Activated T-cell treated with anti-CD3 and anti-CD28 coated beads for 4 hours (primary cell): ENCODE results near the gene ITPRIPL2.

Experiments
- DNase-seq: peaks from one replicate; pipeline ENCODE4 v3.0.0-alpha.2; 2020

The ITPRIPL2 gene

DNA sequence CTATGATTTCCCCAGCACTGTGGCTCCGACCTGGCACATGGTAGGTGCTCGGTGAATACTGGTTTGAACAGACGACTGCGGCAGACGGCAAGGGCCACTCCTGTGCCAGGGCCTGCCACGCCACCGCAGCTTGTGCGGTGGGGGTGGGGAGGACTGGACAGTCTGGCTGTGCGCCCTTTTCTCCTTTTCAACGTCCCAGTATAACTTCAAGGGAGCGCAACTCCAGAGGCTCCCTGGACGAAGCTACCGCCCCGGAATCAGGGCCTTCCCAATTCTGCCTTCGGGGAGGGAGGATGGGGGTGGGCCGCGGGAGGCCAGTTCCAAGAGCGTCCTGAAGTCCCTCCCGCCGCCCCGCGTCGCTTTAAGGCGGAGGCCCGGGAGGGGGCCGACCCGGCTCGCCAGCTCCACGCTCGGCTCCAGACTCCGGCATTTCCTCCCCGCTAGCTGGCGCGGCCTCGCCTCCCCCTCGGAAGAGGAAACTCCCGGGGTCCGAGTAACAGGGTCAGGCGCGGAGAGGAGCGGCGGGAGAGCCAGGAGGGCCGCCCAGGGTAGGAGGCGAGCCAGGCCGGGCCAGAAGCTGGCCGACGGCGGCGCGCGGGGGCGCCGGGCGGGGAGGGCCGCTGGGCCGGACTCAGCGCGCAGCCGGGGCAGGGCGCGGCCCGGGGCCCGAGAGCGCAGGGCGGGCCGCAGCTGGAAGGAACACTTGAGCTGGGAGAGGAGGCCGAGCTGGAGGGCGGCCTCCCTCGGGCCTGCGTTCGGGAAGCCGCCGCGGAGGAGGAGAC is at the start of gene ITPRIPL2:
ITPRIPL2 (plus strand) TSS at position 388 of the 782 bp plus-strand sequence. CDS start 498 bp downstream, outside the sequence.
- DNase-seq: no peak

- no peak for DNase-seq
Observed at GRCh38 chr16:19066988-19067348, 46.8 kb upstream of the ITPRIPL2 start.

DNA sequence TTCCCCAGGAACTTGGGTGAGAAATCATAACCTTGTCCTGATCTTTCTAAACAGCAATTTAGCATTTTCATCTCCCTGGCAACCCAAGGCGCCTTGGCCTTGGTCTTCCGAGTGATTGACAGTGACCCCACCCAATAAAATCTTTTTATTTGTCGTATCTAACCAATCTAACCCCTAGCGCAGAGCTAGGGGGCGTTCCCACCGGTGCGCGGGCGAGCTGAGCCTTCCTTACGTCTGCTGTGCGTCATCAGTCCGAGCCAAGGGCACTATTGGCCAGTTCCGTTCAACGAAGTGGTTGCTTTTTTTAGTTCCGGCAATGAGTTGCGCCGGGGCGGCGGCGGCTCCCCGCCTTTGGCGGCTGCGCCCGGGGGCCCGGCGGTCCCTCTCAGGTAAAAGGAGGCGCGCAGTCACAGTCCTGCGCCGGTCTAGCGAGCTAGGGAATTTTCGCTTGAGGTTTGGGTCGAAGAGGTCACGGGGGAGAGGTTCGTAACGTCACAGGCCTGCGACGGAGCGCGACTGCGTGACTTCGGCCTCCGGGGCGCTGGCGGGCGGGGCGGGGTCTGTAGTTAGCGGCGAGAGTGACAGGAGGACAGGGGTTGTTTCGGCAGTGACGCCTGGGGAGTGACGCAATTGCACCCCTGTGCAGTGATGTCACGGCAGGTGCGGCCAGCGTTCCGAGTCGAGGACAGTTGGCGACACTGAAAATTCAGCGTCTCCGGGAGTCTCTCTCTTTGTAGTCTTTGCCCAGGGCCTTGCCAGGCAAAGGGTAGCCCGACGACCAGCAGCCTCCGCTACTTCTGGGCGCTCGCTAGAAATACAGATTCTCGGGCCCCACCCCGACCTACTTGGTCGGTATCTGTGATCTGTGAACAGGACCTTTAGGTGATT is 46.2 kb upstream of the ITPRIPL2 start, which contains the start of gene COQ7:
COQ7 (plus strand) TSS at position 266 of the 888 bp plus-strand sequence; CDS start at position 317, 51 bp downstream.
- DNase-seq: peak; percentile 98

DNA sequence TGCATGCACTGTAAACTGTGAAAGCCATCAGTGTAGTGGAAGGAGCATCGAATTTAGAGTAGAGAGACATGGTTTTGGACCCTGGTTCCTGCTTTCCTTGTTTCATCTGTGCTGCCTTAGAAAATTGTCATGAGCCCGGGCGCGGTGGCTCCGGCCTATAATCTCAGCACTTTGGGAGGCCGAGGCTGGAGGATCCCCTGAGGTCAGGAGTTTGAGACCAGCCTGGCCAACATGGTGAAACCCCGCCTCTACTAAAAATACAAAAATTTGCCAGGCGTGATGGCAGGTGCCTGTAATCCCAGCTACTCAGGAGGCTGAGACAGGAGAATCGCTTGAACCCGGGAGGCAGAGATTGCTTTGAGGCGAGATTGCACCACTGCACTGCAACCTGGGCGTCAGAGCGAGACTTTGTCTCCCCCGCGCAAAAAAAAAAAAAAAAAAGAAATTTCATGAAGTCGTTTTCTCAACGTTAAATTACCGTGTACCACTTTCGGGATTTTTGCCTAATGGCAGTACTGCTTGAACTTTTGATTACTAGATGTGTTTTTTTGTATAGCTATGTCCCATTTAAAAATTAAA is 45.4 kb upstream of the ITPRIPL2 start:
- no peak for DNase-seq

GRCh38 chr16:19071811-19072777 is 41.7 kb upstream of the ITPRIPL2 start:
- peak; percentile 19 for DNase-seq

DNA sequence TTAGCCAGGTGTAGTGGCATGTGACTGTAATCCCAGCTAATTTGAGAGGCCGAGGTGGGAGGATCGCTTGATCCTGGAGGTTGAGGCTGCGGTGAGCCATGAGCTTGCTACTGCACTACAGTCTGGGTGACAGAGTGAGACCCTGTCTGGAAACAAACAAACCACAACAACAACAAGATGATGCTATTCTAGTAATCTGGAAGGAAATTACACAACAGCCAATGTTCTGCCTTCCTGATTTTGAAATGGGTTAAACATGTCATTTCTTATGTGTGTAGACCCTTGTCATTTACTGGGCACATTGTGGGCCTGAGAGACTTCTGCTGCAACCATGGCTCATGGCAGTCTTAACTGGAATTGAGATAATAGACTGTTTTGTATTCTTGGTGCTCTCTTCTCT is 40.4 kb upstream of the ITPRIPL2 start:
- no peak for DNase-seq

DNA sequence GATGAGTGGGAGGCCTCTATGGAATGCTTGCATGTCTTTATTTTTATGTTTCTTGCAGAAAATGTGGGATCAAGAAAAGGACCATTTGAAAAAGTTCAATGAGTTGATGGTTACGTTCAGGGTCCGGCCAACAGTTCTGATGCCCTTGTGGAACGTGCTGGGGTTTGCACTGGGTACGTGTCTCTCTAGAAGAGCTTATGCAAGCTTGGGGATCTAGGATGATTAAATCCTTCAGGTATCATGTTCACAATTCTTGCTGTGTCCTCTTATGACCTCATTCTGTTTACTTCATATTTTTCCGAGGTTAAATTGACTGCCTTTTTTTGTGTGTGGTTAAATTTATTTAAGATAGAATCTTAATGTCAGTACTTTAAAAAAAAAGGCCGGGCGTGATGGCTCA is 39.9 kb upstream of the ITPRIPL2 start:
- DNase-seq: no peak

- no peak for DNase-seq
Observed at GRCh38 chr16:19075511-19075910, 38.3 kb upstream of the ITPRIPL2 start.

DNA sequence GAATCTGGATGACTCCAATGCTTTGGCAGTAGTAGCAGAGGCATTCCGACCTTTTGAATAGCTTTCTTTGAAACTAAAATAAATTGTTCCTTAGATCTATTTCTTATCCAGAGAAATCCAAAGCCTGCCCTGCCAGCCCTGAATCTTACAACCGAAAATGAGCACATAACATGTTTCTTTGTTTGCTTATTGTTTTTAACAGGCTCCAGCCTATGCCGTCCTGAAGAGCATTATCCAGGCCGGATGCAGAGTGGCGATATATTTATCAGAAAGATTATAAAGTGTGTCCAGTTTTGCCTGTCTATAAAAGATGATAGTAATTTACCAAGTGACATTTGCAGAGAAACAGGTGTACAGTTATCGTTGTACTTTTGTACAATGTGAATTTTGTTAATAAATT is 35.9 kb upstream of the ITPRIPL2 start:
- no peak for DNase-seq

DNA sequence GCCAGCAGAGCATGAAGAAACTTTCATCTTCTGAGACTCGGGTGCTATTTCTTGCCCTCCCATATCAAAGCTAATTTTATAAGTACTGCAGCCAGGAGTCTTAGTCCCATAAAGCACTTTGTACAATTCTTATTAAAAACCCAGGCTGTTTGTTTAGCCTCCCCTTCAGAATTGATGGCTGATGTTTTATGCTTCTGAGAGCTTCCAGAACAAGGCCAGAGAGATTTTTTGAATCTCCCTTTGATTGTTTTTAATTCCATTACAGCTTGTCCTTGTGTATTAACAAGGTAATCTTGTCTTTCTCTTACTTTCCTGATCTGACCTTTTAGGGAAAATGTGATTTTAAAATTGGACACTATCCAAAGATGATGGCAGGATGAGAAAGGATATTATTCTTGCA is 30.1 kb upstream of the ITPRIPL2 start:
- no peak for DNase-seq

DNA sequence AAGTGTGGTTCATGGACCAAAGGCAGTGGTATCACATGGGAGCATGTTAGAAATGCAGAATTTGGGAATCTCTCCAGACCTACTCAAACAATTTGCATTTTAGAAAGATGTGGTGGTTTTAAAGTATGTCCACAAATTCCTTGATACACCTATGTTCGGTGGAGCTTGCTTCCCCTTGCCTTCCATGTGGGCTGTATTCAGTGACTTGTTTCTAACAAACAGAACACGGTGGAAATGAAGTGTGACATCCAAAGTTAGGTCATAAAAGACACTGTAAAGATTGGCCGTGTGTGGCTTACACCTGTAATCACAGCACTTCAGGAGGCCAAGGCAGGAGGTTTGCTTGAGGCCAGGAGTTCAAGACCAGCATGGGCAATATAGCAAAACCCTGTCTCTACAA is 29.6 kb upstream of the ITPRIPL2 start:
- DNase-seq: no peak

DNA sequence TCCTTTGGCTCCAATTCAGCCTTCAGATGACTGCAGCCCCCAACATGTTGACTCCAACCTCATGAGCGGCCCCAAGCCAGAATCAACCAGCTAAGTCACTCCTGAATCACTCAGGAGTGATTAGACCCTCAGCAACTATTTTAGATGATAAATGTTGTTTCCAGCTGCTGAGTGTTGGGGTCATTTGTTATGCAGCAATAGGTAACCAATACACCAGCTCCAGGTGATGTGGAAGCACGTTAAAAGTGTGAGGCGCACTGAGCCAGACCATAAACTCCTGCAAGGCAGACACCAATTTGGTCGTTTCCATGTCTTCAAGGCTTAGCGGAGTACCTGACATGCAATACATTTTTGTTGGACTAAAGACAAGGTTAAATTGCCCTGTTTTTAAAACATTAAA is 28.9 kb upstream of the ITPRIPL2 start:
- no peak for DNase-seq

DNA sequence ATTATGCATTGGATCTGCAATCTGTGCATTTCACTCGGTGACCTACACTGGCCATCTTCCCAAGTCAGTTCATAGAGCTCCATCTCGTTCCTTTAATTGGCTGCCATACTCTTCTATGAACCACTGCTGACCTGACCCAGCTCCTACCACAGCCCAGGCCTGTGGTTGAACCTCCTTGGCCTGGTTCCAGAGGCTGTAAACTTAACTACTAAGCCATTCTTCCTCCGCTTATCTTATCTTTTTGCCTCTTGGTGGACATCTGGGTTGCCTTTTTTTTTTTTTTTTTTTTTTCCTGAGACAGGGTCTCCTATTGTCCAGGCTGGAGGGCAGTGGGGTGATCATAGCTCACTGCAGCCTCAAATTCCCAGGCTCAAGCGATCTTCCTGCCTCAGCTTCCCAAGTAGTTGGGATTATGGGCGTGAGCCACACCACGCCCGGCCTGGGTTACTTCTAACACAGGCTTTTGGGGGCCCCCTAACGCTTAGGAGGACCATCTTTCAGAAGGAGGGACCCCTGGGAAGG is 28.0 kb upstream of the ITPRIPL2 start:
- no peak for DNase-seq

GRCh38 chr16:19086322-19087199 is 27.2 kb upstream of the ITPRIPL2 start:
- peak; percentile 73 for DNase-seq

DNA sequence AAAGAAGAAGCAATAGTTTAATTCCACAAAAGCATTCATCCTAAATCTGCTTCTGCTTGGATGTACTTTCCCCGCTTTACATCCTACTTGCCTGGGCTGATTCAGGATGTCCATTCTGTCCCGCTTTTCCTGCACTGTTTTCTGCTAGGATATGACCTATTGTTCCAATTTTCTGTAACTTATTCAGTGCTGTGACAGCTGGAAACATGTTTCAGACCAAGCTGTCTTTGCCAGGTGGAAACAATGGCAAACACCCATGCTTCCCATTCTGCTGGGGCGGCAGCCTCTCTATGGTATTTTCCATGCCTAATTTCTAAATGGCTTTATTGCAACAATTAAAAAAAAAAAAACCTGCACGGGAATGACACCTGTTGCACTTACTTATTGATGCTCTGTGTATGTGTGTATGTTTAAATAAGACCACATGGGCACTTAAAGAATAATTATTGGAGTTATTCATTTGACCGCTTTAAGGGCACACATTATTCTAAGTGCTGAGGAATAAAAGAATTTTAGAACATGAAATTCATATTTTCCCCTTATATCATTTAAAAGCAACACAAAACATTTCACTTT is 25.3 kb upstream of the ITPRIPL2 start:
- no peak for DNase-seq

GRCh38 chr16:19089410-19089955 is 24.3 kb upstream of the ITPRIPL2 start:
- DNase-seq: no peak

DNA sequence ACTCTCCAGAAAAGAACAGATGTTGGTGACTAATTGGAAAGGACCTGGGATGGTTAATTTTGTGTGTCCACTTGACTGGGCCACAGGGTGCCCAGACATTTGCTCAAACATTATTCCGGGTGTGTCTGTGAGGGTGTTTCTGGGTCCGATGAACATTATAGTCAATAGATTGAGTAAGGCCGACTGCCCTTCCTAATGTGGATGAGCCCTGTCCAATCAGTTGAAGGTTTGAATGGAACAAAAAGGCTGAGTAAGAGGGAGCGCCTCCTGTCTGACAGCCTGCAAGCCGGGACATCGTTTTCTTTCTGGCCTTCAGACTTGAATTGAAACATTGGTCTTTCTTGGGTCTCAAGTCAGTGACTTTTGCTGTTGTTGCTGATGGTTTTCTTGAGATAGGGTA is 22.8 kb upstream of the ITPRIPL2 start:
- DNase-seq: no peak

- no peak for DNase-seq
Observed at GRCh38 chr16:19092653-19093410, 20.9 kb upstream of the ITPRIPL2 start.
